K562 (cell line): ENCODE results near the gene CC2D2B.

ENCODE experiments used
- BRCA1 ChIP-seq, 2 experiments: fragments of 450-650 bp in 1 of 2; sonication (generic) in 1 of 2; formaldehyde crosslinking in 1 of 2; IDR thresholded peaks; 2 replicates each; pipeline versions ENCODE4 v1.5.0 to v1.6.1; 2017 to 2020; ENCODE audit warnings: mild to moderate bottlenecking in 1 of 2, missing genetic modification reagents in 1 of 2
- CHD7 ChIP-seq: fragments of 200-600 bp; sonication (generic); IDR thresholded peaks from one replicate; pipeline ENCODE4 v1.6.1; 2012; ENCODE audit warnings: mild to moderate bottlenecking, low read depth, low read length, inconsistent platforms
- E2F8 ChIP-seq: fragments of 450-650 bp; IDR thresholded peaks from 2 replicates; pipeline ENCODE4 v1.7.1; 2018; ENCODE audit warnings: mild to moderate bottlenecking, low read depth; ENCODE audit not compliant: partially characterized antibody
- ELF4 ChIP-seq: fragments of 450-650 bp; formaldehyde crosslinking; IDR thresholded peaks from 2 replicates; pipeline ENCODE4 v1.4.0; 2022; ENCODE audit warnings: missing genetic modification characterization
- GABPA ChIP-seq: fragments of 200-800 bp; sonication (Bioruptor generic); conservative IDR thresholded peaks from 2 replicates; pipeline ENCODE4 v1.6.1; 2016; ENCODE audit warnings: low read depth, missing genetic modification characterization, missing compliant biosample characterization

GRCh38 chr10:96072674-96073073 lies 164.9 kb downstream of the CC2D2B start:
- TF ChIP-seq GABPA (tag) = no peak
- TF ChIP-seq CHD7 = no peak
- TF ChIP-seq E2F8 = no peak
- no peak for TF ChIP-seq ELF4 (CRISPR knock-in tag)
- no peak for TF ChIP-seq BRCA1 (IDR thresholded peaks at IDR 0.05)
- TF ChIP-seq BRCA1 (CRISPR knock-in tag; IDR thresholded peaks at IDR 0.05) = no peak
